Peyer's patch (tissue), 4 donors: Measurements from ENCODE around the gene ZSWIM5. TPM values are rescaled to one million over a fixed set of nuclear protein-coding genes. Genes with fewer than 3 reads are reported as not detected.
A peak's percentile ranks its signal among the peaks of the same experiment; 100 is the strongest.

Experiments used
- DNase-seq, 3 donors: peaks; one replicate each; pipeline ENCODE4 v3.0.0-alpha.2; 2017 to 2019
- H3K27ac ChIP-seq, 4 donors: fragments of 200-600 bp; sonication (generic); one replicate each; pipeline ENCODE4 v1.5.1; 2016 to 2019
- H3K27me3 ChIP-seq, 2 donors: fragments of 200-600 bp; sonication (generic); one replicate each; pipeline ENCODE4 v1.5.1; 2019
- H3K36me3 ChIP-seq, 3 donors: fragments of 200-600 bp; sonication (generic); one replicate each; pipeline ENCODE4 v1.5.1; 2016 to 2019
- H3K4me1 ChIP-seq, 4 donors: fragments of 200-600 bp; sonication (generic); one replicate each; pipeline ENCODE4 v1.5.1; 2016 to 2019
- H3K4me3 ChIP-seq, 4 donors: fragments of 200-600 bp; sonication (generic); 1 replicate in 3 of 4; 2 replicates in 1 of 4; pipeline ENCODE4 v1.5.1; 2016 to 2019; ENCODE audit warnings: mild to moderate bottlenecking in 1 of 4
- H3K9me3 ChIP-seq, 4 donors: fragments of 200-600 bp; sonication (generic); one replicate each; pipeline ENCODE4 v1.5.1; 2016 to 2019; ENCODE audit warnings: mild to moderate bottlenecking in 1 of 4
- POLR2A ChIP-seq, 2 donors: fragments of 450-650 bp; IDR thresholded peaks; one replicate each; pipeline ENCODE4 v1.5.1; 2017; ENCODE audit warnings: antibody characterized with exemption in 2 of 2, mild to moderate bottlenecking in 2 of 2, moderate library complexity in 2 of 2
- total RNA-seq, 4 donors: library from RNA; depleted of rRNA; stranded (reverse); fragments of >200 nt; gene quantifications; one replicate each; pipeline ENCODE4 v1.1.0, GENCODE V29; 2016
- TF ChIP-seq, protein P1 (sequence below), 6 experiments: fragments of 450-650 bp in 4 of 6; fragments of 200-600 bp in 2 of 6; sonication (generic) in 1 of 6; IDR thresholded peaks; one replicate each; pipeline ENCODE4 v1.5.1; 2017 to 2019; ENCODE audit warnings: antibody characterized with exemption in 6 of 6, mild to moderate bottlenecking in 3 of 6, moderate library complexity in 1 of 6

The ZSWIM5 gene
- total RNA-seq, 4 donors from 2014 or later = 8.3 to 16.5 (median 13.4) TPM

DNA sequence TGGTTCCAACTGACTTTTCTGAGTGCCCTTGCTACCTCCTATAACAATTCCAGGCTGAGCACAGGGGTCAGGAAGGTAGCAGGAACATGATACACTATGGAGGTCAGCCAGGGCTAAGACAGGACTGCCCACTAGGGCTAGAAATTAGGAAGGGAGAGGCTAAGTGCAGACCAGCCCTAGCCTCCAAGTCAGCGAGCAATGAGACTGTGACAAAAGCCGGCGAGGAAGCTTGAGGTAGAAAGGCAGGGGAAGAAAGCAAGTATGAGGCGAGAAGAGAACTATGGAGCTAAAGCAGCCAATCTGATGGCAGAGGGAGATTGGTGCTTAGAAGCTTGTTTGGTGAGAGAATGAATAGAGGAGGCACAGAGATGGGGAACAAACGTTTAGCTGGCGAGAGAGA lies 189.6 kb downstream of the ZSWIM5 start:
- H3K4me1 ChIP-seq = peaks cover 0 to 22% (median 10%) of the 10 kb centered on the region in 4 donors
- no peak overlapping the region for H3K4me3 ChIP-seq
- no peaks in the 10 kb centered on the region for H3K9me3 ChIP-seq
- no peaks in the 10 kb centered on the region for H3K27me3 ChIP-seq
- no peak for TF ChIP-seq POLR2A (IDR thresholded peaks at IDR 0.05)
- TF ChIP-seq, protein P1, sequence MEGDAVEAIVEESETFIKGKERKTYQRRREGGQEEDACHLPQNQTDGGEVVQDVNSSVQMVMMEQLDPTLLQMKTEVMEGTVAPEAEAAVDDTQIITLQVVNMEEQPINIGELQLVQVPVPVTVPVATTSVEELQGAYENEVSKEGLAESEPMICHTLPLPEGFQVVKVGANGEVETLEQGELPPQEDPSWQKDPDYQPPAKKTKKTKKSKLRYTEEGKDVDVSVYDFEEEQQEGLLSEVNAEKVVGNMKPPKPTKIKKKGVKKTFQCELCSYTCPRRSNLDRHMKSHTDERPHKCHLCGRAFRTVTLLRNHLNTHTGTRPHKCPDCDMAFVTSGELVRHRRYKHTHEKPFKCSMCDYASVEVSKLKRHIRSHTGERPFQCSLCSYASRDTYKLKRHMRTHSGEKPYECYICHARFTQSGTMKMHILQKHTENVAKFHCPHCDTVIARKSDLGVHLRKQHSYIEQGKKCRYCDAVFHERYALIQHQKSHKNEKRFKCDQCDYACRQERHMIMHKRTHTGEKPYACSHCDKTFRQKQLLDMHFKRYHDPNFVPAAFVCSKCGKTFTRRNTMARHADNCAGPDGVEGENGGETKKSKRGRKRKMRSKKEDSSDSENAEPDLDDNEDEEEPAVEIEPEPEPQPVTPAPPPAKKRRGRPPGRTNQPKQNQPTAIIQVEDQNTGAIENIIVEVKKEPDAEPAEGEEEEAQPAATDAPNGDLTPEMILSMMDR (IDR thresholded peaks at IDR 0.05) = no peak
- H3K27ac ChIP-seq = no peak overlapping the region
- DNase-seq = no peak
- H3K36me3 ChIP-seq = peaks cover 0 to 6% (median 0%) of the 10 kb centered on the region in 3 donors

DNA sequence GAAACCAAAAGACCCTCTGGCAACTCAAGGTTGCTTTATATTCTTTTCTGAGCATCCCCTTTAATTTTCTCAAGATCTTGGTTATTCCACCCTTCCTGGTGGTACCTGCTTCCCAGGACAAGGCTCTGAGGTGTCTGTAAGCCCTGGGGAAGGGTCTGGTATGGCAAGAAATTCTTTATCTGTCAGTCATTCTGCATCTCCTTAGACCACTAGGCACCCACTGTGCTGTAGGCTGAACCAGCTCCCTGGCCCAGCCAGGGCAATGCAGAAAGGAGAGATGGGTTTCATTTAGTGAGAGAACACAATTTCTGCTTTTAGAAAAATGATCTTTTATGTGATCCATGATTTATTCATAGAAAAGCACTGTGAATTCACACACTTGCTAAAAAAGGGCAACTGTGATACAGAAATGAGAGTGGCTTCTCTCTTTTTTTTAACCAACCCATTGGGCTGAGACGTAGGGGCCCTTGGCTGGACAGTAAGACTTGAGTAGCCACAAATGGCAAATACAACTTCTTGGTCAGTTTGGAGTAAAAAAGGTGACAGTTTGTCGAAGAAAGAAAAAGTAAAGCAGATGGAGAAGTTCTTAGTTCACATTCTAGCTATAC lies 190.2 kb downstream of the ZSWIM5 start:
- Histone ChIP-seq H3K4me3 (no peak overlapping the region), H3K36me3 (peaks cover 0 to 6% (median 0%) of the 10 kb centered on the region in 3 donors), H3K4me1 (peaks cover 0 to 27% (median 12%) of the 10 kb centered on the region in 4 donors), H3K27ac (no peak overlapping the region), H3K9me3 (no peaks in the 10 kb centered on the region), H3K27me3 (no peaks in the 10 kb centered on the region)
- TF ChIP-seq, protein P1 (IDR thresholded peaks at IDR 0.05) = no peak
- no peak for TF ChIP-seq POLR2A (IDR thresholded peaks at IDR 0.05)
- no peak for DNase-seq

DNA sequence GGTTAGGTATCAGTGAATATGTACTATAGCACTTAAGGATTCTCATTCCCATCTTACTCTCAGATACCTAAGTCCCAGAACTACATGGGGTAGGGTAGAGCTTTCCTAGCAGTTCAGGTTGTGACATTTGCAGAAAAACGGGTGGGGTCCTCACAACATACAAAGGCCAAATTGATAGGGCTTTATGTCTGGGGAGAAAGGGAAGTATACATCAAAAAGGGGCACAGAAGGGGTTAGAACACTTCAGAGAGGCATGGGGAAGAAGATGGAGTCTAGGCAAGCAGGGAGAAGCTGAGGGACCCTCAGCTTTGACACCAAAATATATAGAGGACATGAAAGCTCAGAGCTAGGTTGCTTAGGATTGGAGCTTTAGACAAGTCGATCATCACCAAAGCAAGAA lies 190.7 kb downstream of the ZSWIM5 start:
- Histone ChIP-seq H3K27ac (no peak overlapping the region), H3K4me3 (no peak overlapping the region), H3K27me3 (no peaks in the 10 kb centered on the region), H3K36me3 (peaks cover 0 to 6% (median 0%) of the 10 kb centered on the region in 3 donors), H3K4me1 (peaks cover 0 to 27% (median 13%) of the 10 kb centered on the region in 4 donors), H3K9me3 (no peaks in the 10 kb centered on the region)
- TF ChIP-seq POLR2A (IDR thresholded peaks at IDR 0.05) = no peak
- TF ChIP-seq, protein P1 (IDR thresholded peaks at IDR 0.05) = no peak
- no peak for DNase-seq

DNA sequence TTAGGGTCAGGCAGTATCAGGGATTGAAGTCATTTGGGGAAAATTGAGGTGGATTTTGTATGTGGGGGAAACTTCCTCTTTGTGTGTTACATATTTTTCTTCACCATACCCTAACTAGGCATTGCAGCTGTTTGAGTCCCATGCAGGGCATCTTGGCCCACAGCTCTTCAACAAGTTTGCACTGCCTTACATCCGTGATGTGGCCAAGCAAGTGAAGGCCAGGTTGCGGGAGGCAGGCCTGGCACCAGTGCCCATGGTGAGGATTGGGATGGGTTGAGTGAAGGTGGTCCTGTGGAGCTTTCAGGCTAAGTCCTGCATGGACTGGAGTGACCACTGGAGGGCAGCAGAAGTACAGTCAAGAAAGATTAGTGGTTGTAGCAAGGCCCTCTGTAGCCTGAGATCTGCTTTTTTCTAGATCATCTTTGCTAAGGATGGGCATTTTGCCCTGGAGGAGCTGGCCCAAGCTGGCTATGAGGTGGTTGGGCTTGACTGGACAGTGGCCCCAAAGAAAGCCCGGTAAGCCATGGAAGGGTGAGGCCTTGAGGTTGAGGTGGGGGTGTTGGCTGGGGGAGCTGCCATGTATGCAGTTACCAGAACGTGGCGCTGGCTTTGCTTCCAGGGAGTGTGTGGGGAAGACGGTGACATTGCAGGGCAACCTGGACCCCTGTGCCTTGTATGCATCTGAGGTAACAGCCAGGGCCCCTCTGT lies 191.9 kb downstream of the ZSWIM5 start:
- Histone ChIP-seq H3K4me3 (no peak overlapping the region), H3K36me3 (peaks cover 0 to 9% (median 0%) of the 10 kb centered on the region in 3 donors), H3K4me1 (peaks cover 5 to 35% (median 23%) of the 10 kb centered on the region in 4 donors), H3K9me3 (no peaks in the 10 kb centered on the region), H3K27ac (no peak overlapping the region), H3K27me3 (no peaks in the 10 kb centered on the region)
- TF ChIP-seq POLR2A (IDR thresholded peaks at IDR 0.05) = no peak
- TF ChIP-seq, protein P1 (IDR thresholded peaks at IDR 0.05) = peak; percentile 78 to 92 (median 90)
- peak; percentile 80 to 93 (median 88) for DNase-seq

DNA sequence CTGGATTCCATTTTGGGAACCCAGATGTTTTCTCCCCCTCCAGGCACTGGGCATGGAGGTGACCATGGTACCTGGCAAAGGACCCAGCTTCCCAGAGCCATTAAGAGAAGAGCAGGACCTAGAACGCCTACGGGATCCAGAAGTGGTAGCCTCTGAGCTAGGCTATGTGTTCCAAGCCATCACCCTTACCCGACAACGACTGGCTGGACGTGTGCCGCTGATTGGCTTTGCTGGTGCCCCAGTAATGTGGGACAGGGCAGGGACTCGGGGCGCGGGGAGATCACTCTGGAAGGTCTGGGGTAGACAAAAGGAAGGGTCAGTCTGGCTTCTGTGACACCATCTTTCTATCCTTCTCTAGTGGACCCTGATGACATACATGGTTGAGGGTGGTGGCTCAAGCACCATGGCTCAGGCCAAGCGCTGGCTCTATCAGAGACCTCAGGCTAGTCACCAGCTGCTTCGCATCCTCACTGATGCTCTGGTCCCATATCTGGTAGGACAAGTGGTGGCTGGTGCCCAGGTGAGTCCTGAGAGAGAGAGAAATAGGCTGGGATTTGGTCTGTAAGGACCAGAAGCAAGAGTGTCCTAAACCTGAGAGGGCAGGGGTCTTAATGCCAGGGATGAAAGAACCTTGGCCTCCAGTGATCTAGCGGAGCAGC lies 192.7 kb downstream of the ZSWIM5 start:
- Histone ChIP-seq H3K27me3 (no peaks in the 10 kb centered on the region), H3K4me3 (no peak overlapping the region), H3K27ac (no peak overlapping the region), H3K36me3 (peaks cover 0 to 17% (median 0%) of the 10 kb centered on the region in 3 donors), H3K9me3 (no peaks in the 10 kb centered on the region), H3K4me1 (peaks cover 5 to 43% (median 25%) of the 10 kb centered on the region in 4 donors)
- TF ChIP-seq POLR2A (IDR thresholded peaks at IDR 0.05) = no peak
- TF ChIP-seq, protein P1 (IDR thresholded peaks at IDR 0.05) = no peak
- DNase-seq = no peak
